NCI-H345 (cell line): ENCODE measurements around the gene CNTN1.

Experiments used
- DNase-seq: peaks from one replicate; lab custom pipeline; 2025; lab: John Stamatoyannopoulos, UW

The CNTN1 gene

GRCh38 chr12:41120211-41120610 is 428.0 kb downstream of the CNTN1 start:
- DNase-seq = peak; percentile 40

GRCh38 chr12:41121374-41121773 is 429.1 kb downstream of the CNTN1 start:
- DNase-seq = no peak
